GM21529 (cell line): Measurements from ENCODE around the gene NFIC.
"Not testable (repeated sequence)": the region's sequence is repeated elsewhere in the genome, so short reads cannot be mapped to it uniquely, and the experiment has no call there.

Source experiments
- ATAC-seq: cut with Tn5 transposase; IDR thresholded peaks from one replicate; pipeline ENCODE4 v1.9.1; 2021; ENCODE audit not compliant: unreplicated experiment

NFIC gene

GRCh38 chr19:3396881-3397265, 30.5 kb downstream of the NFIC start:
- ATAC-seq, result no peak

DNA sequence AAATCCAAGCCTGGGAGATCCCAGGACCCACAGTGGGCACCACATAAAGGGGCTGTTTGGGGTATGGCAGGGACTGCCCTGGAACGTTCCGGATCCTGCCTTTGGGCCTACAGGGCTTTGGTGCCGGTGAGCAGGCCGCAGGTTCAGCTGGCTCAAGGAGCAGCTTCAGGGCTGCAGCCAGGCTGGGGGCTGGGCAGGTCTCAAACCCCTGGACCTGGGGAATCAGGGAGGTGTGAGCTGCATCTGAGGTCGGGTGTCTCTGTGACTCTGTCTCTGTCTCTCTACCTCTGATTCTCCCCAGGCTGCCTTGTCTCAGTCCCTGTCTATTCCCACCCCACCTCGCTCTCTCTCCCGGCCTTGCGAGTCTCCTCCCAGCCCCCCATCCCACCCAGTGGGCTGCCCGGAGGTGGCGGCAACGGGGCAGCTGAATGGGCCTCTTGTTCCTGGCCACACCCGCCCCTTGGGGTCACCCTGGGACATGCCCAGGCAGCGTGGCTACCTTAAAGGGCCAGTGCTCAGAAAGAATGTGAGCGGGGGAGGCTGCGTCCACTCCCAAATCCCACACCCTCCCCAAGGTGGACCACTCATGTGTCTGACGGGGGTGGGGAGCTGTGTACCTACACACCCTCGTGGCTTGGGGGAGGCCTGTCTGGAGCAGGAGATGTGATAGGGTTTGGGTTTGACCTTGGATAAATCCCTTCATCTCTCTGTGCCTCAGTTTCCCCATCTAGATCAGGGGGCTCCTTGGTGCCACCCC, 31.1 kb downstream of the NFIC start:
- ATAC-seq, result no peak

- ATAC-seq, result no peak
Observed at GRCh38 chr19:3398114-3398899, 31.9 kb downstream of the NFIC start.

GRCh38 chr19:3398900-3399278, 32.5 kb downstream of the NFIC start:
- ATAC-seq, result no peak

DNA sequence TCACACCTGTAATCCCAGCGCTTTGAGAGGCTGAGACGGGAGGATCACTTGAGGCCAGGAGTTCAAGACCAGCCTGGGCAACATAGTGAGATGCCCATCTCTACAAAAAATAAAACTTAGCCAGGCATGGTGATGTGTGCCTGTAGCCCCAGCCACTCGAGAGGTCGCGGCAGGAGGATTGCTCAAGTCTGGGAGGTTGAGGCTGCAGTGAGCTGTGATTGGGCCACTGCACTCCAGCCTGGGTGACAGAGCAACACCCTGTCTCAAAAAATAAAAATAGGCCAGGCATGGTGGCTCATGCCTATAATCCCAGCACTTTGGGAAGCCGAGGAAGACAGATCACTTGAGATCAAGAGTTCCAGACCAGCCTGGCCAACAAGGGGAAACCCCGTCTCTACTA, 32.9 kb downstream of the NFIC start:
- ATAC-seq, result not testable (repeated sequence)

DNA sequence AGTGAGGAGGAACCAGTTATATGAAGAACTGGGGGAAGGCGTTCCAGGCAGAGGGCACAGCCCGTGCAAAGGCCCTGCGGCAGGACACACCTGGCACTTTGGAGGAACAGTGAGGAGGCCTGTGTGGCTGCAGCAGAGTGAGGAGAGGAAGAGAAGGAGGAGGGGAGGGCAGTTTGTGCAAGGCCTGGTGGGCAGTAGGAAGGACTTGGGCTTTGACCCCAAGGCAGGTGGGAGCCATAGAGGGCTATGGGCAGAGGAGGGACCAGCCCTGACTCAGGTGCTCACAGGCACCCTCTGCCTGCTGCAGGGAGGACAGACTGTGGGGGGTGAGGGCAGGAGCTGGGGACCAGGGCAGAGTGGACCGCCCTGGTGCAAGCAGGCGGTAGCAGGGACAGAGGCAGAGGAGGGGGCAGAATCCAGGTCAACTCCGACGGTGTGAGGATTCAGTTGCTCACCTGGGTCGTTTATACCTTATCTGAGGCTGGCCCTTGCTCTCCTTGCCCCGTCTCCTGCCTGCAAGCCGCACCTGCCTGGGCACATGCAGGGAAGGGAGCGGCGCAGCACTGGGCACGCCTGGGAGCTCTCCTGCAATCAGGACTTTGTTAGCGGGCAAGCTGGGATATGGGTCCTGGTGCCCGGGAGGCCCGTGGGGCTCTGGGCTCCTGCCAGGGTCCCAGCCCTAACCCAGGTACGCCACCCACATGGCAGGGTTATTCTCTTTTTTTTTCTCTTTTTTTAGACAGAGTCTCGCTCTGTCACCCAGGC, 34.8 kb downstream of the NFIC start:
- ATAC-seq, result no peak

DNA sequence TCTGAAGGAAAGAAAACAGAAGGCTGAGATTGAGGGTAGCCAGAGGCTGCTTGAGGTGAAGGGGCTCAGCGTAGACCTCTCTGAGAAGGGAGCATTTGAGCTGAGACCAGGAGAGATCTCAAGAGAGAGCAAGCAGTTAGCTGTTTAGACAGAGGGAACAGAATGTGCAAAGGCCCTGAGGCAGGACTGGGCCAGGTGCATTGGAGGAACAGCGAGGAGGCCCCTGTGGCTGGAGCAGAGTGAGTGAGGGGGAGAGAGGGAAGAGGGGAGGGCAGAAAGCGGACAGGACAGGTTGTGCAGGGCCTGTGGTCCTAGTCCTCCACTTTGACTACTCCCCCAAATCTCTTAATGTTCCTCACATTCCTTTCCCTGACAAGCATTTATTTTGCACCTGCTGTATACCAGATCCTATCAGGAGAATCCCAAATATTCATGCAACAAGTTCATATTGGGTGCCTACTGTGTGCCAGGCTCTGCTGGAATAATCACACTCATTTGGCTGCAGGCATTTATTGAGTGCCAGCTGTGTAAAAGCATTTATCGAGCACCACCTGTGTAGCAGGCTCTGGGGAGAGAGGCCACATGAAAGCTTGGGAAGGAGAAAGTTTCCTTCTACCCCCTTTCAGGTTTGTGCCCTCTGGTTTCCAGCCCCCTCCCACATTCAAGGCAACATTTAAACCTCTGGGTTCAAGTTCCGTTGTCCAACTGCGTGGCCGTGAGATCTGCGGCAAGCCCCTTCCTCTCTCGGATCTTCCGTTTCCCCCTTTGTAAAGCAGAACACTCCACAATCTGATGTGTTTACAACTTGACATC, 36.5 kb downstream of the NFIC start:
- no peak for ATAC-seq

- no peak for ATAC-seq
Observed at GRCh38 chr19:3403489-3404323, 37.3 kb downstream of the NFIC start.

DNA sequence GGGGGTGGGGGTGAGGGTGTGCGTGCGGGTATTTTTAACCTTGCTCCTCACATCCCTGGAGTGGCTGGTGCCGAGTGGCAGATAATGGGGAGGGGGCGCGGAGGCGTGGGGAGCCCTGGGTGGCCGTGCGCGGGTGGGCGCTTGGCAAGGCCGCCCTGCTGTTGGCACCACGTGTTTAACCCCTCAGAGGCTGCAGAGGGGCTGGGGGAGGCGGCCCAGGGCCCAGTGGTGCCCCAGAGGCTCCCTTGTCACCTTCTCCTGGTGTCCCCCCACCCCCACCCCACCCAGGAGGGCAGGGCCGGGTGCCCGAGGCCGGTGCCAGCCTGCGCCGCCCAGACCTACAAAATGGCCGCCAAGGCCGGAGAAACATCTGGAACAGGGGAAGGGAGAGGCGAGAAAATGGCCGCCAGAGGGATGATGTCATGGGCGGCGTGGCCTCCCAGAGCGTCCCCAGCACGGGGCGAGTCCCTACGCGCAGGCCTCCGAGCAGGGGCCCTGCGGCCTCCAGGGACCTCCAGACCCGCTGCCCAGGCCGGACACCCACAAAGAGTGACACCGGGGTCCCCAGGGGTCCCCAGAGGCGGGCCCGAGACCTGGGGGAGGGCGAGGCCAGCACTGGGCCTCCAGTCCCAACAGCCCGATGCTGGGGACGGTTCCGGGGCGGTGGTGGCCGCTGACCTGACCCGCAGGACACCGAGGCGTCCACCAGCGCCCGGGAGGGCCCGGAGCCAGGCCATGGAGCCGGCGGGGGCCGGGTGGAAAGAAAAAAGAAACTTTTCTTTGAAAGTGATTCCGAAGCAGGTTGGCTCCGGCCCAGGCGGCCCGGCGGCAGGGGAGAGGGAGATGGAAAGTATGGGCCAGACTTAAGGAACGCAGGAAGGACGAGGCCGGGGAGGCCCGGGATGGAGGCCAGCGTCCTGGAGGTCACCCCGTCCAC, 38.2 kb downstream of the NFIC start:
- ATAC-seq, result no peak

- ATAC-seq, result no peak
Observed at GRCh38 chr19:3405261-3405653, 38.9 kb downstream of the NFIC start.

DNA sequence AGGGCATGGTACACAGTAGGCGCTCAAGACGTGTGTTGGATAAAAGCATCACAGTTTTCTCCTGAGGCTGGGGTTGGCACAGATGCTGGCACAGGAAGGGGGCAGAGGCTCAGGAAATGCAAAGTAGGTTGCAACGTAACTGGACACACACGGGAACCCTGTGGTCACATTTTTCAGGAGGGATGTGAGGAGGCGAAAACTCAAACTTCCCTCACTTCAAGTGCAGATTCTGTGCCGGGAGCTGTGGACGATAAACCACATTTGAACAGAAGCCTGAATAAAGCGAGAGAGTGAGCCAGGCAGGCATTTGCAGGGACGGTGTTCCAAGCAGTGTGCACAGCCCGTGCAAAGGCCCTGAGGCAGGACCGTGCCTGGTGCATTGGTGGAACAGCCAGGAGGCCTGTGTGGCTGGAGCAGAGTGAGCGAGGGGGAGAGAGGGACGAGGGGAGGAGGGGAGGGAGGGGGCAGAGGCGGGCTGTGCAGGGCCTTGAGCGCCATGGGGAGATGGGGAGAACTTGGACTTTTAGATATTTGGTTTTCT, 40.3 kb downstream of the NFIC start:
- ATAC-seq, result no peak

GRCh38 chr19:3407556-3408516, 41.5 kb downstream of the NFIC start:
- no peak for ATAC-seq

DNA sequence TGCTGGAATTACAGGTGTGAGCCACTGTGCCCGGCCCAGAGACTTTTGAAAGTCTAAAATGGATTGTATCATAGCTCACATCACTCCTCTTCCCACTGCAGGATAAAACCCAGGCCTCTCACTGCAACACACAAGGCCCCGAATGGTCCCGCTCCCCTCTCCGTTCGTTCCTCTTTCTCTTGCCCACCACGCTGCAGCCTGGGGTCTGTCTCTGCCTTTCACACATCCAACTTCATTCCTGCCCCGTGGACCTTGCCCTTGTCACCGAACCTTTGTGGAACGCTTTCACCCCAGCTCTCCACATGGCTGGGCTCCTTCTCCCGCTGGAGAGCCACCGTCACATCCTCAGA, 42.6 kb downstream of the NFIC start:
- no peak for ATAC-seq

GRCh38 chr19:3409346-3410064, 43.1 kb downstream of the NFIC start:
- ATAC-seq, result no peak

DNA sequence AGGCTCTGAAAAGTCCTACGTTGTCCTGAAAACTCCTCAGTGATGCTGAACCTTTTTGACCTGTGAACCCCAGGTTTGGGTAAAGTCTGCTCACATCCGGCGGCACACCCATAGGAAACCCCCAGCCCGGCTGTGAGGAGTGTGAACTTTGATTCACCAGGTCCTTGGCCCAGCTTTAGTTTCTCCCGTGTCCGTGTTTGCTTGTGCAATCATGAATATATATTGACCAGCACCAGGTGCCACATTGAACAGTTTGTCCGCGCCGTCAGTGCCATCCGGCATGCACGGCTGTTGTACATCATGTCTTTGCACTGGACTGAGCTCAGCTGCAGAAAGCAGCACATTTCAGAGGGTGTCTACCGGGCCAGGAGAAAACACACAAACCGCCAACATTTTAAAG, 45.3 kb downstream of the NFIC start:
- ATAC-seq, result no peak

DNA sequence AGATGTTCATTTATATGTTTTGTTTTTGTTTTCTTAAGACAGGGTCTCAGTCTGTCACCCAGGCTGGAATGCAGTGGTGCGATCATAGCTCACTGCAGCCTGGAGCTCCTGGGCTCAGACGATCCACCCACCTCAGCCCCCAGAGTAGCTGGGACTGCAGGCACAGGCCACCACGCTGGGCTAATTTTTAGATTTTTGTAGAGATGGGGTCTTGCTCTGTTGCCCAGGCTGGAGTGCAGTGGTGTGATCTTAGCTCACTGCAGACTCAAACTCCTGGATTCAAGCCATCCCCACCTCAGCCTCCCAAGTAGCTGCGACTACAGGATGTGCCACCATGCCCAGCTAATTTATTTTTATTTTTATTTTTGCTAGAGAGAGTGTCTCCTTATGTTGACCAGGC, 45.7 kb downstream of the NFIC start:
- ATAC-seq, result no peak

DNA sequence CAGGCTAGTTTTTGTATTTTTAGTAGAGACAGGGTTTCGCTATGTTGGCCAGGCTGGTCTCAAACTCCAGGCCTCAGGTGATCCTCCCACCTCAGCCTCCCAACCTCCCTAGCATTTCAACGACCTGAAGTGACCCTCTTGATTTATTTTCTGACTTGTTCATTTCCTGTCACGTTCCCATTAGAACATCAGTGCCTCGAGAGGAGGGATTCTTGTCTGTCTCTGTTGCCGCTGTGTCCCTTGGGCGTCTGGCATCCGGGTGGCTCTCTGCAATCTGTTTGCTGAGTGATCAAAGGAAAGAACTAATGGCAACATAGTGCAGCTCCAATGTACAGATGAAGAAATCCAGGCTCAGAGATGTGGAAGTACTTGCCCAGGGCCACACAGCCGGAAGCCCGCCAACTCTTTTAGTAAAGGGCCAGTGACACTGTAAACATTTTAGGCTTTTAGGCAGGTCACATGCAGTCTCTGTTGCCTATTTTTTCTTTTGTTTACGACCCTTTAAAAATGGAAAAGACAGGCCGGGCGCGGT, 47.5 kb downstream of the NFIC start:
- ATAC-seq, result no peak
